Urothelium cell line (cell line): ENCODE data around the gene TMEM225B.
"Not testable (repeated sequence)": the region's sequence is repeated elsewhere in the genome, so short reads cannot be mapped to it uniquely, and the experiment has no call there.

Experiments
- DNase-seq: peaks from one replicate; pipeline ENCODE4 v3.0.0; 2011; ENCODE audit warnings: low spot score, mixed read lengths
- FAIRE-seq: peaks from 2 replicates; lab custom pipeline; 2011; peaks lifted over from hg19 to GRCh38; lab: Jason Lieb, UNC

Gene TMEM225B

GRCh38 chr7:99653269-99653668 lies 55.2 kb downstream of the TMEM225B start:
- FAIRE-seq = not testable (repeated sequence)

GRCh38 chr7:99653754-99654153 lies 55.7 kb downstream of the TMEM225B start:
- no peak for FAIRE-seq
- no peak for DNase-seq

More at GRCh38 chr7:99653269-99653668, 55.2 kb downstream of the TMEM225B start:
- not testable (repeated sequence) for DNase-seq

GRCh38 chr7:99654626-99655025 lies 56.6 kb downstream of the TMEM225B start:
- DNase-seq, FAIRE-seq: not testable (repeated sequence)

- not testable (repeated sequence) for DNase-seq, FAIRE-seq
Measured at GRCh38 chr7:99657879-99658278, 59.8 kb downstream of the TMEM225B start.
